Spleen (tissue), 11 donors: ENCODE data around the gene CDK7. TPM values are rescaled to one million over a fixed set of nuclear protein-coding genes. Genes with fewer than 3 reads are reported as not detected.

Experiments used
- DNase-seq: peaks from one replicate; pipeline ENCODE4 v3.0.0-alpha.2; 2020
- H3K27ac ChIP-seq, 8 donors: fragments of 200-600 bp; sonication (generic) in 7 of 8; 1 replicate in 4 of 8; 2 replicates in 4 of 8; pipeline versions ENCODE4 v1.5.0 to v1.8.0; 2016 to 2021; ENCODE audit warnings: inconsistent platforms in 4 of 8, mild to moderate bottlenecking in 4 of 8, moderate library complexity in 1 of 8
- H3K27me3 ChIP-seq, 7 donors: fragments of 200-600 bp; sonication (generic) in 6 of 7; replicated peaks in 1 of 7; 1 replicate in 4 of 7; 2 replicates in 3 of 7; pipeline versions ENCODE4 v1.5.0 to v1.8.0; 2016 to 2021; ENCODE audit warnings: inconsistent platforms in 3 of 7, mild to moderate bottlenecking in 1 of 7
- H3K36me3 ChIP-seq, 6 donors: fragments of 200-600 bp; sonication (generic) in 5 of 6; 1 replicate in 4 of 6; 2 replicates in 2 of 6; pipeline versions ENCODE4 v1.5.0 to v1.8.0; 2016 to 2021; ENCODE audit warnings: inconsistent platforms in 2 of 6
- H3K4me1 ChIP-seq, 6 donors: fragments of 200-600 bp; sonication (generic) in 5 of 6; 1 replicate in 3 of 6; 2 replicates in 3 of 6; pipeline versions ENCODE4 v1.5.0 to v1.8.0; 2016 to 2021; ENCODE audit warnings: inconsistent platforms in 3 of 6
- H3K4me3 ChIP-seq, 8 donors: fragments of 200-600 bp; sonication (generic) in 7 of 8; 1 replicate in 4 of 8; 2 replicates in 4 of 8; pipeline versions ENCODE4 v1.5.0 to v1.8.0; 2016 to 2021; ENCODE audit warnings: inconsistent platforms in 4 of 8, mild to moderate bottlenecking in 4 of 8, moderate library complexity in 2 of 8
- H3K9me3 ChIP-seq, 8 donors: fragments of 200-600 bp; sonication (generic) in 7 of 8; 1 replicate in 4 of 8; 2 replicates in 4 of 8; pipeline versions ENCODE4 v1.5.0 to v1.8.0; 2016 to 2021; ENCODE audit warnings: inconsistent platforms in 4 of 8
- CTCF ChIP-seq, 11 experiments: fragments of 200-600 bp in 7 of 11; fragments of 450-650 bp in 4 of 11; sonication (generic) in 4 of 11; IDR thresholded peaks in 8 of 11; conservative IDR thresholded peaks in 3 of 11; 1 replicate in 7 of 11; 2 replicates in 4 of 11; pipeline versions ENCODE4 v1.4.0 to v1.8.0; 2016 to 2021; ENCODE audit warnings: antibody characterized with exemption in 11 of 11, inconsistent platforms in 4 of 11, mild to moderate bottlenecking in 1 of 11
- POLR2A ChIP-seq, 3 donors: fragments of 450-650 bp; IDR thresholded peaks; one replicate each; pipeline ENCODE4 v1.5.1; 2017; ENCODE audit warnings: antibody characterized with exemption in 3 of 3, mild to moderate bottlenecking in 1 of 3
- POLR2AphosphoS5 ChIP-seq, 3 donors: sonication (generic); formaldehyde crosslinking; IDR thresholded peaks; one replicate each; pipeline ENCODE4 v1.5.1; 2017; ENCODE audit warnings: antibody characterized with exemption in 3 of 3
- WGBS, 5 donors: extraction: QIAGEN DNeasy Blood & Tissue Kit in 3 of 5; methylation state at CpG; one replicate each; pipeline versions ENCODE4 v1.1.5 to v1.1.7; 2013 to 2018; 5-methylcytosine and 5-hydroxymethylcytosine counted together
- intact Hi-C: fragments of 100-400 bp; cut with DNase I; formaldehyde crosslinking; loops from one replicate; pipeline ENCODE4 v1.15.0; 2023; ENCODE audit warnings: low total_unique reads
- polyA plus RNA-seq, 3 donors: library from polyadenylated mRNA; stranded (reverse); fragments of 200-250 nt; gene quantifications; one replicate each; pipeline ENCODE4 v1.2.1, GENCODE V29; 2013
- total RNA-seq, 7 donors: library from RNA; depleted of rRNA in 3 of 7; stranded (reverse); fragments of >200 nt in 3 of 7; fragmentation: NEBNext Ultra II Directional in 4 of 7; extraction: Animal tissue kit (Norgen Biotek cat#: 25700) in 4 of 7; gene quantifications; one replicate each; pipeline versions ENCODE4 v1.1.0 to v1.2.1, GENCODE V29; 2016 to 2021
- donor health status: healthy with polysubstance abuse.
- donor health status: DM: no; HTN: no; CAD: no; lungs with moderate emphysema.
- donor health status: DM: no; HTN: no; CAD: no.
- donor health status: Bipolar disorder and iron deficiency.
- donor health status: healthy.
- donor health status: DM: no; HTN: no; CAD: no.
- donor health status: DM: yes; HTN: yes; CAD: no.

CDK7 gene
- total and polyA plus RNA-seq, 10 donors, result 12.9 to 21.9 (median 17.9) TPM

GRCh38 chr5:69189162-69190086 is 45.3 kb upstream of the CDK7 start, which contains the start of gene CENPH:
CENPH (plus strand) TSS chr5:69189583; CDS start chr5:69189635, 52 bp downstream.
- intact Hi-C loops, result no loop called here
- 0 to 1% (median 1%) methylated on average over 41 to 55 of the region's 55 CpGs for WGBS, 5 donors
- DNase-seq, result peak; percentile 95
- no peak for TF ChIP-seq POLR2A (IDR thresholded peaks at IDR 0.05)
- TF ChIP-seq POLR2AphosphoS5 (IDR thresholded peaks at IDR 0.05), result peak; percentile 64 to 76 (median 74)
- no peak for TF ChIP-seq CTCF (IDR thresholded peaks at IDR 0.05 in 8 of 11, conservative IDR thresholded peaks at IDR 0.05 in 3 of 11)
- Histone ChIP-seq H3K4me1 (peaks cover 7 to 23% (median 17%) of the 10 kb centered on the region in 6 donors), H3K9me3 (no peaks in the 10 kb centered on the region), H3K27me3 (no peaks in the 10 kb centered on the region), H3K36me3 (peaks cover 0 to 9% (median 0%) of the 10 kb centered on the region in 6 donors), H3K4me3 (peak within 1 kb of the TSS; percentile 71 to 99 (median 84)), H3K27ac (peak within 1 kb of the TSS; percentile 1 to 85 (median 74))

GRCh38 chr5:69202497-69202896 is 32.2 kb upstream of the CDK7 start:
- 93 to 100% (median 98%) methylated on average over 1 of the region's 1 CpG for WGBS, 5 donors
- H3K9me3 ChIP-seq, result no peaks in the 10 kb centered on the region
- peaks cover 0 to 11% (median 0%) of the 10 kb centered on the region in 6 donors for H3K36me3 ChIP-seq
- H3K27me3 ChIP-seq, result no peaks in the 10 kb centered on the region
- DNase-seq, result no peak
- H3K4me1 ChIP-seq, result no peaks in the 10 kb centered on the region
- intact Hi-C loops, result no loop called here
- H3K4me3 ChIP-seq, result no peak overlapping the region
- no peak for TF ChIP-seq POLR2A (IDR thresholded peaks at IDR 0.05)
- no peak for TF ChIP-seq CTCF (IDR thresholded peaks at IDR 0.05 in 8 of 11, conservative IDR thresholded peaks at IDR 0.05 in 3 of 11)
- no peak for TF ChIP-seq POLR2AphosphoS5 (IDR thresholded peaks at IDR 0.05)
- H3K27ac ChIP-seq, result no peak overlapping the region

GRCh38 chr5:69206528-69207190 is 28.0 kb upstream of the CDK7 start:
- Histone ChIP-seq H3K27me3 (no peaks in the 10 kb centered on the region), H3K9me3 (no peaks in the 10 kb centered on the region), H3K4me1 (no peaks in the 10 kb centered on the region), H3K36me3 (peaks cover 0 to under 1% (median 0%) of the 10 kb centered on the region in 6 donors), H3K27ac (no peak overlapping the region), H3K4me3 (no peak overlapping the region)
- TF ChIP-seq POLR2A (IDR thresholded peaks at IDR 0.05), result no peak
- TF ChIP-seq POLR2AphosphoS5 (IDR thresholded peaks at IDR 0.05), result no peak
- no peak for TF ChIP-seq CTCF (IDR thresholded peaks at IDR 0.05 in 8 of 11, conservative IDR thresholded peaks at IDR 0.05 in 3 of 11)
- intact Hi-C loops, result no loop called here
- 93 to 98% (median 95%) methylated on average over 5 of the region's 5 CpGs for WGBS, 5 donors
- no peak for DNase-seq

GRCh38 chr5:69209602-69210001 is 25.1 kb upstream of the CDK7 start:
- no peak overlapping the region for H3K4me3 ChIP-seq
- 82 to 86% (median 84%) methylated on average over 2 of the region's 2 CpGs for WGBS, 5 donors
- no peaks in the 10 kb centered on the region for H3K36me3 ChIP-seq
- no peaks in the 10 kb centered on the region for H3K27me3 ChIP-seq
- no peak overlapping the region for H3K27ac ChIP-seq
- H3K4me1 ChIP-seq, result no peaks in the 10 kb centered on the region
- no peaks in the 10 kb centered on the region for H3K9me3 ChIP-seq
- TF ChIP-seq CTCF (IDR thresholded peaks at IDR 0.05 in 8 of 11, conservative IDR thresholded peaks at IDR 0.05 in 3 of 11), result no peak
- TF ChIP-seq POLR2A (IDR thresholded peaks at IDR 0.05), result no peak
- DNase-seq, result no peak
- intact Hi-C loops, result no loop called here
